GDM1 (cell line): Measurements from ENCODE around the gene PTGFRN.
"Not testable (repeated sequence)": the region's sequence is repeated elsewhere in the genome, so short reads cannot be mapped to it uniquely, and the experiment has no call there.

ENCODE experiments used
- DNase-seq: peaks from one replicate; lab custom pipeline; 2025; lab: John Stamatoyannopoulos, UW

PTGFRN gene

GRCh38 chr1:116916533-116917445 lies 7.1 kb downstream of the PTGFRN start:
- no peak for DNase-seq

GRCh38 chr1:116918714-116919357 lies 9.1 kb downstream of the PTGFRN start:
- no peak for DNase-seq

- no peak for DNase-seq
Measured at GRCh38 chr1:116919802-116920201, 10.1 kb downstream of the PTGFRN start.

- no peak for DNase-seq
Measured at GRCh38 chr1:116920211-116920610, 10.5 kb downstream of the PTGFRN start.

GRCh38 chr1:116921301-116921885 lies 11.7 kb downstream of the PTGFRN start:
- DNase-seq = no peak

GRCh38 chr1:116921937-116922336 lies 12.2 kb downstream of the PTGFRN start:
- DNase-seq = no peak

- DNase-seq = no peak
Measured at GRCh38 chr1:116923421-116923820, 13.7 kb downstream of the PTGFRN start.

GRCh38 chr1:116927049-116927798 lies 17.5 kb downstream of the PTGFRN start:
- DNase-seq = no peak

- DNase-seq = no peak
Measured at GRCh38 chr1:116929961-116930592, 20.4 kb downstream of the PTGFRN start.

GRCh38 chr1:116931016-116931918 lies 21.6 kb downstream of the PTGFRN start:
- DNase-seq = no peak

GRCh38 chr1:116933606-116934515 lies 24.1 kb downstream of the PTGFRN start:
- no peak for DNase-seq

GRCh38 chr1:116934586-116935207 lies 25.0 kb downstream of the PTGFRN start:
- no peak for DNase-seq

GRCh38 chr1:116938216-116938615 lies 28.5 kb downstream of the PTGFRN start:
- DNase-seq = no peak

GRCh38 chr1:116939780-116940543 lies 30.2 kb downstream of the PTGFRN start:
- not testable (repeated sequence) for DNase-seq

- no peak for DNase-seq
Measured at GRCh38 chr1:116940814-116941599, 31.3 kb downstream of the PTGFRN start.

- no peak for DNase-seq
Measured at GRCh38 chr1:116941670-116942069, 32.0 kb downstream of the PTGFRN start.

- DNase-seq = no peak
Measured at GRCh38 chr1:116942344-116942743, 32.6 kb downstream of the PTGFRN start.

GRCh38 chr1:116943438-116943837 lies 33.7 kb downstream of the PTGFRN start:
- DNase-seq = no peak
